ENCODE results near the gene F2.
"Not testable (repeated sequence)": the region's sequence is repeated elsewhere in the genome, so short reads cannot be mapped to it uniquely, and the experiment has no call there.

F2 gene

GRCh38 chr11:46710821-46711269 lies 8.2 kb upstream of the F2 start:
- intact Hi-C loops (cut with DNase I), result no loop called here
- DNase-seq, result peak in 4 of 10 donors; percentile 33 to 83 (median 46)

DNA sequence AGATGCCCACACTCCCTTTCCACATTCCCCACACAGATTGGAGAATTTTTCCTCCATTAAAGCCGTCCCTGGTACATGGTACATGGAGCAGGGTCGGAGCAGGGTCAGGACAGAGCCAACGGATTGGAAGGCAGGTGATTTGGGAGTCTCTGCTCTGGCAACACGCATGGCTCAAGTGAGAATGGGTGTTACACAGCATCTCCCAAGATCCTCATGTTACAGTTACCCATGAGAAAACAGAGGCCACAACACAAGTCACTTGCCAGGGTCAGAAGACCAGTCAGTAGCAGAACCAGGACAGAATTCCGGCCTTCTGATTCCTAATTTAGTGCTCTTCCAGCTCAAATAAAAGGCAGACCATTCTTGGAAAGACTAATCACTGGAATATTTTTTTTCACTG lies 7.7 kb upstream of the F2 start:
- intact Hi-C loops (cut with DNase I), result no loop called here
- no peak for DNase-seq

DNA sequence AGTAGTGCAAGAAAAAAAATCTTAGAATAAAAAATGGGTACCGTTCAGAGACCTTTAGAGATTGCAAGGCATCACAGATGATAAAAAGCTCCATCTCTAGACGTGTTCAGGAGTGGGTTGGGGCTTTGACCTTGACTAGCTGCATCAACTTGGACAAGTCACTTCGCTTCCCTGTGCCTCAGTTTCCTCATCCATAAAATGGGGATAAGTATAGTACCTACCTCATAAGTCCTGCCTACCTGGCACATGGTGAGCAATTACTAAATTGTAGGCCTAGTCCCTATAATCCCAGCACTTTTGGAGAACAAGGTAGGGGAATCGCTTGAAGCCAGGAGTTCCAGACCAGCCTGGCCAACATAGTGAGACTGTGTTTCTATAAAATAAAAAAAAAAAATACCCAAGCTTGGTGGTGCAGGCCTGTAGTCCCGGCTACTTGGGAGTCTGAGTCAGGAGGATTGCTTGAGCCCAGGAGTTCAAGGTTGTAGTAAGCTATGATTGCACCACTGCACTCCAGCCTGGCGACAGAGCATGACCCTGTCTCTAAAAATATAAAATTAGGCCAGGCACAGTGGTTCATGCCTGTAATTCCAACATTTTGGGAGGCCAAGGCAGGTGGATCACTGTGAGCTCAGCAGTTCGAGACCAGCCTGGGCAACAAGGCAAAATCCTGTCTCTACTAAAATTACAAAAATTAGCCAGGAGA lies 6.0 kb upstream of the F2 start:
- DNase-seq, result no peak
- intact Hi-C loops (cut with DNase I), result no loop called here

DNA sequence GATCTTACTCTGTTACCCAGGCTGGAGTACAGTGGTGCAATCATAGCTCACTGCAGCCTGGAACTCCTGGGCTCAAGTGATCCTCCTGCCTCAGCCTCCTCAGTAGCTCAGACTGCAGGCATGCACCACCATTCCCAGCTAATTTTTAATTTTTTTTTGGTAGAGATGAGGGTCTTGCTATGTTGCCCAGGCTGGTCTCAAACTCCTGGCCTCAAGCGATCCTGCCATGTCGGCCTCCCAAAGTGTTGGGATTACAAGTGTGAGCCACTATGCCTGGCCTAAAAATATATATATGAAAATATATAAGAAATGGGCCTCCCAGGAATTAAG lies 1.2 kb upstream of the F2 start:
- intact Hi-C loops (cut with DNase I); DNase-seq: not testable (repeated sequence)

DNA sequence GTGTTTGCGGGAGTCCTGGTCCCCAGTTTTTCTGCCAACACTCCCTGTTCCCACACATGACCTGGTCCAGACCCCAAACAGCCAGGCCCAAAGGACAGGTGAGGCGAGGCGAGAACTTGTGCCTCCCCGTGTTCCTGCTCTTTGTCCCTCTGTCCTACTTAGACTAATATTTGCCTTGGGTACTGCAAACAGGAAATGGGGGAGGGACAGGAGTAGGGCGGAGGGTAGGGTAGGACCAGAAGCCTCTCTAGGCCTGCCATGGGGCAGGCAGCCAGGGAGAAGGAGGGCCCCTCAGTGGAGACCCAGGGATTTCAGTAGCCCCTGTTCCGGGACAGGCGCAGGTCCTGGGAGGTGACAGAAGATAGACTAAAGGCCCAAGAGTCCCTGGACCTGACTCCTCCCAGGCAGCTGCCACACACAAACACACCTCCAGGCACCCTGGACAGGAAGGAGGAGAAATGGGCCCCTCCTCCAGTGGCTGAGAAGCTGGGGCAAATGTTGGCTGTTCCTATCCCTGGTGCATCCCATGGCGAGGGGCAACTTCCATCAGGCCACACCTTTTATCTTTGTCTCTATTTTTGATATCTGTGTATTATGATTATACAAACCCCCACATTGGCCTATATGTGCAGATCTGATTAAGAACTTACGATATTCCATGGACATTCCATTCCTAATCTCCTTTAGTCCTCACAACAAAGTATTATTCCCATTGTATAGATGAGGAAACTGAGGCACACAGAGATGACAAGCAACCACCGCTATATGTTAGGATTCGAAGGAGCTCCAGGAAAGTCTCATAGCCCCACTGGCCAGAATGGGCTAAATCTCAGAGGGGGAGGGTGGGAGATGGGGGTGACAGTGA lies 626 bp upstream of the F2 start:
- peak in 1 of 10 donors; percentile 48 for DNase-seq
- intact Hi-C loops (cut with DNase I), result no loop called here

DNA sequence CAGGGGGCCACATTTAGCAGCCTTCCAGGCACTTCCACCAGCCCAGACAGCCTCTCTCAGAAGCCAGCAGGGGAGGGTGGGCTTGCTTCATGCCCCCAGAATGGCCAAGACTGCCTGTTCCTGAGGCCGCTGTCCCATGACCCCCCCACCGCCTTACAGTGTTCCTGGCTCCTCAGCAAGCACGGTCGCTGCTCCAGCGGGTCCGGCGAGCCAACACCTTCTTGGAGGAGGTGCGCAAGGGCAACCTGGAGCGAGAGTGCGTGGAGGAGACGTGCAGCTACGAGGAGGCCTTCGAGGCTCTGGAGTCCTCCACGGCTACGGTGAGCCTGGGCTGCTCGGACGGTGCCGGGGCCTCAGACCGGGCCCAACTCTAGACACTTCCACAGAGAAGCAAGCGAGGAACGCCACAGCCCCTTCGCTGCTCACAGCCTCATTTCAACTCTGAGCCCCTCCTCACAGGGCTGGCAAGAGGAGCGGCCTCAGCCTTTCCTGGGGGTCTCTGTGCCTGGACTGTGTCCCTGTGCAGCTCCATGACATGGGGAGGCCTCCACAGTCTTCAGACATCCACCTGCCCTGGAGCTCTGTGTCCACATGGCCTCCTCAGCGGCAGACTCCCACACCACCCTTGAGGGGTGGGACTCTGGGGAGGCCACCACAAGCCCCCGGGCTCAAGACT lies 668 bp downstream of the F2 start:
- intact Hi-C loops (cut with DNase I), result no loop called here

DNA sequence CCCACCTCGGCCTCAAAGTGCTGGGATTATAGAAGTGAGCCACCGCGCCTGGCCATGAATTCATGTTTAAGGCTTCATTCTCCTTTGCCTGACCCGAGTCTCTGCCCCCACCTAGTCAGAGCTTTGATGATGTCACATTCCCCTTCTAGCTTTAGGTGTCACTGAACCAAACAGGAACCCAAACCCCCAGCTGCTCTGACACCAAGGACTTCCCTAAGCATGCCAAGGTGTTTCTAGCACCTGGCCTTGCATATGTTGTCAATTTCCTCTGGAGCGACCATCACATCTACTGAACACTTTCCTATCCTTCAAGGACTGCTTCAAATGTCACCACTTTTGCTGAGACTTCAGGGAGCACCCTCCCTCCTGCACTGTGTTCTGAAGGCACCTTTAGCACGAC lies 2.3 kb downstream of the F2 start:
- no peak for DNase-seq
- intact Hi-C loops (cut with DNase I), result no loop called here

More for the DNA sequence above, 668 bp downstream of the F2 start:
- DNase-seq, result peak in 2 of 10 donors; percentile 50 to 74

DNA sequence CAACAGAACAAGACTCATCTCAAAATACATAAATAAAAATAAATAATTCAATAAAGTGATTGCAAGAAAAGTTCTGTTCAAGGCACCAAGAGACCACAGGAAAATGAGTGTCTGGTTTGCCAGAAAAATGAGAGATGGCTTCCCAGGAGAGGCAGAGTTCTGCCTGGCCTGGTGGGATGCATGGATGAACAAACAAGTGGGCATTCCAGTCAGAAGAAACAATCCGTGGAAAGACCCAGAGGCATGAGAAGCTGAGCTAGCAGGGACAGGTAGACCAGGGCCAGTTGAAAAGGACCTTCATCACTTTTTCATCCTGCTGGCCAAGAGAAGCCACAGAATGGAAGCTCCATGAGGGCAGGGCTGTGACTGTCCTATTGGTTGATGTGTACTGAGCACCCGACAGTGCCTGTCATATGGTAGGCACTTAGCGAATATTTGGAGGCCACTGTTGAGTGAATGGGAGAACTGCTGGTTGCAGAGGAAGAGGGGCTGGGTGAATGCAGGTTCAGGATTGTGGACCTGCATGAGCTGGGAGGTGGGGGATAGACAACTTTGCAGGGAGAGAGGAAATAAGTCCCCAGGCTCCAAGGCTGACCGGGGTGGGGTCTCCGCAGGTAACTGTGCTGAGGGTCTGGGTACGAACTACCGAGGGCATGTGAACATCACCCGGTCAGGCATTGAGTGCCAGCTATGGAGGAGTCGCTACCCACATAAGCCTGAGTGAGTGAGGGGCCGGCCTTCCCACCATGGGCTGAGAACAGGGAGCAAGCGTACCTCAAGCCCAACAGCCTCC lies 3.7 kb downstream of the F2 start:
- intact Hi-C loops (cut with DNase I), result no loop called here
- peak in 1 of 10 donors; percentile 3 for DNase-seq

- peak in 2 of 10 donors; percentile 64 to 73 for DNase-seq
- intact Hi-C loops (cut with DNase I), result no loop called here
Measured at GRCh38 chr11:46723359-46723680, 4.3 kb downstream of the F2 start.

GRCh38 chr11:46724088-46724487 lies 5.1 kb downstream of the F2 start:
- intact Hi-C loops (cut with DNase I), result no loop called here
- peak in 1 of 10 donors; percentile 43 for DNase-seq

DNA sequence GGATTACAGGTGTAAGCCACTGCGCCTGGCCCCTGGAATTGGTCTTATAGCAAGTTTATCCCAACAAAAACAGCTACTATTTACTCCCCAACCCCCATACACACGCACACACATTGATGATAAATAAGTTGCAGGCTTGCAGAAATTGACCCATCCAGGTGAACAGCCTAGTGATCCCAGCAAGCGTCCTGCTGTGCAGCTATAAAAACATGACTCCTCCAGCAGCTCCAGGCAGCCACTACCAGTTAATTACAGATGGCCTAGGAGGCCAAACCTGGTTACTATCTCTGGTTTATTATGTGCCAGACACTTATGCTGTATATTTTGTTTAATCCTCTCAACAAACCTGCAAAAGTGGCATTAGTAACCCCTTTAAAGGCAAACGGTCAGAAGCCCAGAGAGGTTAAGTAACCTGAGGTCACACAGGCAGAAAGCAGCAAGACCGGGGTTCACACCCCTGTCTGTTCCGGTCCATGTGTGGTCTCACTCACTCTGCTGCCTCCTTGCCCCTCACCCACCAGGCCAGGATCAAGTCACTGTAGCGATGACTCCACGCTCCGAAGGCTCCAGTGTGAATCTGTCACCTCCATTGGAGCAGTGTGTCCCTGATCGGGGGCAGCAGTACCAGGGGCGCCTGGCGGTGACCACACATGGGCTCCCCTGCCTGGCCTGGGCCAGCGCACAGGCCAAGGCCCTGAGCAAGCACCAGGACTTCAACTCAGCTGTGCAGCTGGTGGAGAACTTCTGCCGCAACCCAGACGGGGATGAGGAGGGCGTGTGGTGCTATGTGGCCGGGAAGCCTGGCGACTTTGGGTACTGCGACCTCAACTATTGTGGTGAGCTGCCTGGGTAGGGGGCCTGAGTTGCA lies 6.6 kb downstream of the F2 start:
- peak in 2 of 10 donors; percentile 50 to 63 for DNase-seq
- intact Hi-C loops (cut with DNase I), result no loop called here

DNA sequence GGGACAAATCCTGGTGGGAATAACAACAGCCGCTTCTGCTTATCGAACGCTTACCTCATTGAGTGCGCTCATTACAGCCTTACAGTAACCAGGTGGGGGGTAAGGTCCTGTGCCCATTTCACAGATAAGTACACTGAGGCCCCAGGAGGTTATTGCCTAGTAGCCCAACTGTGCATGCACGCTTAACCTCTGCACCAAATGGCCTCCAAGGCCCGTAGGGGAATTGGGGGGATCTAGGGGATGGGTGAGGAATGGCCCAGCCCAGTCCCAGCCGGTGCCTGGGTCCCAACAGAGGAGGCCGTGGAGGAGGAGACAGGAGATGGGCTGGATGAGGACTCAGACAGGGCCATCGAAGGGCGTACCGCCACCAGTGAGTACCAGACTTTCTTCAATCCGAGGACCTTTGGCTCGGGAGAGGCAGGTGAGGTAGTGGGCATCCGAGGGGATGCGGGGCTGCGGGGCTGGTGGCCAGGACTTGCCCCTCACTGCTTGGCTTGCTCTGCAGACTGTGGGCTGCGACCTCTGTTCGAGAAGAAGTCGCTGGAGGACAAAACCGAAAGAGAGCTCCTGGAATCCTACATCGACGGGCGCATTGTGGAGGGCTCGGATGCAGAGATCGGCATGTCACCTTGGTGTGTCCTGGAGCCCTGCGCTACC lies 7.3 kb downstream of the F2 start:
- peak in 2 of 10 donors; percentile 43 to 67 for DNase-seq
- intact Hi-C loops (cut with DNase I), result no loop called here

- intact Hi-C loops (cut with DNase I), result no loop called here
Measured at GRCh38 chr11:46727952-46728658, 9.1 kb downstream of the F2 start.

DNA sequence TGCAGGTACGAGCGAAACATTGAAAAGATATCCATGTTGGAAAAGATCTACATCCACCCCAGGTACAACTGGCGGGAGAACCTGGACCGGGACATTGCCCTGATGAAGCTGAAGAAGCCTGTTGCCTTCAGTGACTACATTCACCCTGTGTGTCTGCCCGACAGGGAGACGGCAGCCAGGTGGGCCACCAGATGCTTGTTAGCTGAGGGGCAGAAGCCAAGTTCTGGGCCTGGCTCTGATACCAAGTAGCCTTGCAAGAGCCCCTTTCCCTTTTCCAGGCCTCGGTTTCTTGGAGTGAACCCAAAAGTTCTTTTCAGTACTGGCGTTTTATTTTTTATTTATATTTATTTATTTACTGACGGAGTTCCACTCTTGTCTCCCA lies 9.6 kb downstream of the F2 start:
- DNase-seq, result peak in 2 of 10 donors; percentile 52 to 58
- intact Hi-C loops (cut with DNase I), result no loop called here

More at GRCh38 chr11:46727952-46728658, 9.1 kb downstream of the F2 start:
- DNase-seq, result peak in 2 of 10 donors; percentile 53 to 59

GRCh38 chr11:46729110-46730027 lies 10.4 kb downstream of the F2 start:
- intact Hi-C loops (cut with DNase I), result no loop called here
- DNase-seq, result peak in 2 of 10 donors; percentile 25 to 66

DNA sequence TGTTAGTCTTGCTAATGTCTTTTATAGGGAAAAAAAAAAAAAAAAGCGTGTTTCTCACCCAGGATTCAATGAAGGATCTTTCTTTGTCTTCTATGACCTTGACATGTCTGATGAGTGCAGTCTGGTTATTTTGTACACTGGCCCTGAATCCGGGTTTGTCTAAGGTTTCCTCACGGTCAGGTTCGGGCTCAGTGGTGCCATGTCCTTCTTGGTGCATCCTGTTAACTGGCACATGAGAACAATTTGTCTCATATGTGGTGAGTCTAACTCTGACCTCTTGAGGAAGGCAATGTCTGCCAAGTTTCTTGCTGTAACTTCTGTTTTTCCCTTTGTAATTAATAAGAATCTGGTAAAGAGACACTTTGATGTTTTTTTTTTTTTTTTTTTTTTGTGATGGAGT lies 12.5 kb downstream of the F2 start:
- DNase-seq, result no peak
- intact Hi-C loops (cut with DNase I), result no loop called here

GRCh38 chr11:46733234-46733633 lies 14.2 kb downstream of the F2 start:
- intact Hi-C loops (cut with DNase I), result no loop called here
- peak in 1 of 10 donors; percentile 48 for DNase-seq
